GM21526 (cell line): ENCODE measurements around the gene PANX2.
"Not testable (repeated sequence)": the region's sequence is repeated elsewhere in the genome, so short reads cannot be mapped to it uniquely, and the experiment has no call there.

Source experiments
- ATAC-seq: cut with Tn5 transposase; IDR thresholded peaks from one replicate; pipeline ENCODE4 v1.9.1; 2021; ENCODE audit warnings: moderate library complexity; ENCODE audit not compliant: unreplicated experiment, low FRiP score

PANX2 gene

DNA sequence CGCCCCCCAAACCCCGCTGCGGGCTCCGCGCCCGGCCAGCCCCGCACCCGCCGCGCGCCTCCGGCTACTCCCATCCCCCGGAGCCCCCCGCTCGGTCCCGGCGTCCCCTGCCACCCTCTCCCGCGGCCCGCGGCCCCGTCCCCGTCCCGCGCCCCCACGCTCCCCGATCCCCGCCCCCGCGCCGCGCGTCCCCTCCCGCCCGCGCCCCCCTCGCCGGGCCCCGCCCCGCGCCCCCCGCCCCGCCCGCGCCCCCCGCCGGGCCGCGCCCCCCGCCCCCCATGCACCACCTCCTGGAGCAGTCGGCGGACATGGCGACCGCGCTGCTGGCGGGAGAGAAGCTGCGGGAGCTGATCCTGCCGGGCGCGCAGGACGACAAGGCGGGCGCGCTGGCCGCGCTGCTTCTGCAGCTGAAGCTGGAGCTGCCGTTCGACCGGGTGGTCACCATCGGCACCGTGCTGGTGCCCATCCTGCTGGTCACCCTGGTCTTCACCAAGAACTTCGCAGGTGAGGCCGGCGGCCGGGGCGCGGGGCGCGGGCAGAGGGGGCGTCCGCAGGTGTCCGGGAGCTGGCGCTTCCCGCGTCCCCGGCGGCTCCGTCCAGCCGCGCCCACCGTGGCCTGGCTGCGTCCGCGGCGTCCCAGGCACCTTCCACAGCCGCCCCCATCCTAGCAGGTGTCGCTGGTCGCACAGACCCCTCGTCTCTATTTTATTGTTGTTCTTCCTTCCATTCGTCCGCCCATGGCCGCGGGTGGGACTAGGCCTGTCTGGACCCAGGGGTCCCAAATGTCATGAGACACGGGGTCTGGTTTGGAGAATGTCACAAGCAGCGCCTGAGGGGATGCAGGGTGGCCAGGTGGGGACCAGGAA lies at the start of gene PANX2:
Gene PANX2 (plus strand): TSS at position 279 of the 866 bp plus-strand sequence. CDS start 0 bp downstream, at position 279.
- no peak for ATAC-seq

- ATAC-seq: no peak
These were observed 49.3 kb upstream of the PANX2 start for GRCh38 chr22:50121202-50121740.

- no peak for ATAC-seq
These were observed 47.4 kb upstream of the PANX2 start for GRCh38 chr22:50123119-50123518.

DNA sequence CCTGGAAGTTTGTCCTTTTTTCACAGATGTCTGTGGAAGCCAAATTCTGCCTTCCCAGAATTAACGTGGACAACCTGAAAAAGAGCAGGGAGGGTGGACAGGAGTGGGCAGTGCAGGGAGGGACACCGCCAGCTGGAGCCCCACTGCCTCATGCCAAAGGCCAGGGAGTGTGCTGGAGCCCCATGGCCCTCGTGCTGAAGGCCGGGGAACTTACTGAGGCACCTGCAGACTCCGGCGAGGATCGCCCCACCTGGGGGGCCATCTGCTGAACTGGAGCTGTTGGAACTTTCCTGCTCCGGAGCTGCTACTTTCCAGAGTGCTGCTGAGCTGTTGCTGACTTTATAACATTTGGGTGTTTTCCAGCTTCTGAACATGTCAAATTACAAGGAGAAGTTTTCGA lies 45.5 kb upstream of the PANX2 start:
- no peak for ATAC-seq

- ATAC-seq: no peak
These were observed 41.3 kb upstream of the PANX2 start for GRCh38 chr22:50129121-50129736.

DNA sequence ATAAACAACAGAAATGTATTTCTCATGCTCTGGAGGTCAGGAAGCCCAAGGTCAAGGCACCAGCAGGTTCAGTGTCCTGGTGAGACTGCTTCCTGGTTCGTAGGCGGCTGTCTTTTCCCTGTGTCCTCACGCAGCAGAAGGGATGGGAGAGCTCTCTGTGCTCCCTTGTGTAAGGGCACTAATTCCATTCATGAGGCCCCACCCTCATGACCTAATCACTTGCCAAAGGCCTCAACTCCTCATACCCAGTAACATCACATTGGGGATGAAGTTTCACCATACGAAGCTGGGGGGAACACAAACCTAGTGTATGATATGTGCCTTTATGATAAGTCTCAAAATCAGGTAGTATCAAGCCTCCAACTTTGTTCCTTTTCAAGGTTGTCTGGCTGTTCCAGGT lies 38.6 kb upstream of the PANX2 start:
- no peak for ATAC-seq

DNA sequence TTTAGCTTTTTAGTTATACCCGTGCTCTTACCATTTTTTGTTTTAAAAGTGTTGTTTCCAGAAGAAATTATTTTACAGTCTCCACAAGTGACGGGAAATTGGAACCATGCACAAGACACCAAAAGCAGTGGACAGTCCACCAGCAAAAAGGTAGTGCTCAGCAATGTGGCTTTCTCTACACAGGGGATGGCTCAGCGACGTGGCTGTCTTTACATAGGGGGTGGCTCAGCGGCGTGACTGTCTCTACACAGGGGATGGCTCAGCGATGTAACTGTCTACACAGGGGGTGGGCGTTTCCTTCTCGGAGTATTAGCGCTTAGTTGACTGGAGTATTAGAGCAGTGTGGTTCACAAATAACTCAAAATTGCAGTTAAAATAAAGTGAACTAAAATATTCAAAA lies 36.0 kb upstream of the PANX2 start:
- no peak for ATAC-seq

- ATAC-seq: no peak
These were observed 33.9 kb upstream of the PANX2 start for GRCh38 chr22:50136581-50137015.

- not testable (repeated sequence) for ATAC-seq
These were observed 33.3 kb upstream of the PANX2 start for GRCh38 chr22:50137277-50137676.

GRCh38 chr22:50138041-50138440 lies 32.5 kb upstream of the PANX2 start:
- no peak for ATAC-seq

DNA sequence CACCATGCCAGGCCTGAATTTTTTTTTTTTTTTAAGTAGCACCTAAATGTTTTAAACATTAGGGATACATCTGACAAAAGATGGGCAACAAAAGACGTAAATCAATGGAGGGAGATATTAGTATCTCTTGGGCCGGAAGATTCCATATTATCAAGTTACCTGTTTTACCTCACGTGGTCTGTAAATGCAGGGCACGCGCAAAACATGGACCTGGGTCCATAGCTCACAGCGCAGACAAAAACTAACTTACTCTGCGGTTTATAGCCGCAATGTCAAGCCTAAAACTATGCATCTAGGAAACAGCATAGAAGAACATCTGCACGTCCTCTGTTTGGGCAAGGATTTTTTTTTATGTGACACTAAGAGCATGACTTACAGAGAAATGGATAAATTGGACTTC lies 31.5 kb upstream of the PANX2 start:
- ATAC-seq: no peak

DNA sequence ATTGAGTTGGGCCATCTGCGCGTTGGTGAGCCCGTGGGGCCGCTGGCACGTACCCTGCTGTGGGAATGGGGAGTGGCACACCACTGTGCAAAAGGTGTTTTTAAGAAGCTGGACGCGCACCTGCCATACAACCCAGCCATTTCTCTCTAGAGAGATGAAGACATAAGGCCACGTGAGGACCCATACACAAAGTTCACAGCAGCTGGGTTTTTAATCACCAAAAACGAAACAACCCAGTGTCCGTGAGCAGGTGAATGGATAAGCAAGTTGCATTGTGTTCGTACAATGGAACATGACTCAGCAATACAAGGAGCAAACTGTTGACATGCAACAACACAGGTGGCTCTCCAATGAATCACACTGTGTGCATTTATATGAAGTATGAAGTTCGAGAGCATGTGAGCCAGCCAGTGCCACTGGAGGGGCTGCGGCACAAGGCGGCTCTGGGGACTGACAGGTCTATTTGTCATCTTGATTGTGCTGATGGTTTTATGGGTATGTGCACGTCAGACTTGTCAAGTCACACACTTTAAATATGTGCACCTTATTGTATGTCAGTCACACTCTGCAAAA lies 30.6 kb upstream of the PANX2 start:
- no peak for ATAC-seq

- no peak for ATAC-seq
These were observed 29.9 kb upstream of the PANX2 start for GRCh38 chr22:50140615-50141014.

- ATAC-seq: no peak
These were observed 29.1 kb upstream of the PANX2 start for GRCh38 chr22:50141462-50141861.

- no peak for ATAC-seq
These were observed 28.6 kb upstream of the PANX2 start for GRCh38 chr22:50141891-50142363.

- no peak for ATAC-seq
These were observed 27.4 kb upstream of the PANX2 start for GRCh38 chr22:50143096-50143495.

- ATAC-seq: no peak
These were observed 26.4 kb upstream of the PANX2 start for GRCh38 chr22:50144005-50144614.

DNA sequence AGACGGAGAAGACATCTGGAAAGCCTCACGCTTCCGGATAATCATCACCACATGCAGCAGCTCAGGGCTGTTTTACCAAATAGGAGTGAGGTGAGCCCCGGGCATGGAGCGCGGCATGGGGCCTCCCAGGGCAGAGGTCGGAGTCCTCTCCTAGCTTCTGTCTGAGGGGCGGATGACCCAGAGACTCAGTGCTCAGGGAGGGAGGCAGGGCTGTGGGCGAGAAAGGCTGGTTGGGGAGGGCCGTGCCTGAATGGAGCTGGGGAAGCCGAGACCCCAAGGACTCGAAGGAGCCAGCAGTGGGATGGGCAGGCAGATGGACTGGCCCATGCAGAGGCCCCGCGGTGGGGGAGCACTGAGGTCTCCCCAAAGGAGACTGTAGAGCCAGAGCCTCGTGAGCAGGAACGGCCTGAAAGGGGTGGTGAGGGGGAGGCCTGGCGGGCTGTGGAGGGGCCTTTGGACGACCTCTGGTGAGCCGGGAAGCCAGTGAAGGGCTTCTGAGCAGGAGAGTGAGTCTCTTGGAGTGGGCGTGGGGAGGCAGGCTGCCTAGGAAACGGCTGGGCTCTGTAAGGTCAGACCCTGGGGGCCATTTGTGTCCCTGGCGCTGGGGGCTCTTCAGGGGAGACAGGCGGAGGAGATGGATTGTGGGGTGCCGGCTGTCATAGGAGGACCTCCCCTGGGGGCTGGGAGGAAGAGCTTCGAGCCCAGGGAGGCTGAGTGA lies 24.7 kb upstream of the PANX2 start:
- no peak for ATAC-seq

- ATAC-seq: no peak
These were observed 23.9 kb upstream of the PANX2 start for GRCh38 chr22:50146439-50147238.
